Stomach smooth muscle (tissue), 2 donors: Measurements from ENCODE around the gene LRRC15.

Source experiments
- H3K27ac ChIP-seq: one replicate; pipeline ENCODE4 v1.7.0; 2013; ENCODE audit warnings: mild to moderate bottlenecking, low read length, inconsistent platforms
- H3K27me3 ChIP-seq, 2 donors: one replicate each; pipeline ENCODE4 v1.7.0; 2013; ENCODE audit warnings: low read length in 2 of 2; ENCODE audit not compliant: insufficient read depth in 2 of 2, control insufficient read depth in 1 of 2
- H3K36me3 ChIP-seq, 2 donors: one replicate each; pipeline ENCODE4 v1.7.0; 2013; ENCODE audit warnings: low read length in 2 of 2; ENCODE audit not compliant: control insufficient read depth in 2 of 2, insufficient read depth in 2 of 2
- H3K4me1 ChIP-seq: one replicate; pipeline ENCODE4 v1.7.0; 2013; ENCODE audit warnings: low read length; ENCODE audit not compliant: control insufficient read depth, insufficient read depth
- H3K4me3 ChIP-seq, 2 donors: one replicate each; pipeline ENCODE4 v1.7.0; 2013; ENCODE audit warnings: low read length in 2 of 2
- H3K9ac ChIP-seq, 2 donors: one replicate each; pipeline ENCODE4 v1.7.0; 2013; ENCODE audit warnings: low read length in 2 of 2, mild to moderate bottlenecking in 1 of 2
- H3K9me3 ChIP-seq, 2 donors: one replicate each; pipeline ENCODE4 v1.7.0; 2013; ENCODE audit warnings: low read length in 2 of 2; ENCODE audit not compliant: control insufficient read depth in 2 of 2
- donor health status: healthy.
- donor health status: Pancreatic carcinoma.

Gene LRRC15

DNA sequence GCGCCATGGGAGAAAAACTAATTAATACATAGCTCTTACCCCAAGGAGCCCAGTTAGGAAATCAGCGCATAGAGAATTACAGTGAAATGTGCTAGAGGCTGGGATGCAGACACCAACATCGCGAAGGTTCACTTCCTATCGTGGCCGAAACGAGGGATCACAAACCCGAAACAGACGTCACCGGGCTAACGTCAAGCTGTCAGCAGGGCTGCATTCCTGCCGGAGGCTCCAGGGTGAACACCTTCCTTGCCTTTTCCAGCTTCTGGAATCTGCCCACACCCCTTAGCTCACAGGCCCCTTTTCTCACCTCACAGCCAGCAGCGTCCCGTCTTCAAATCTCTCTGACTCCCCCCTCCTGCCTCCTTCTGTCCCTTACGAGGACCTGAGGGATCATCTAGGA lies 16.5 kb upstream of the LRRC15 start:
- Histone ChIP-seq H3K4me1 (no peaks in the 10 kb centered on the region), H3K9me3 (peaks cover 3 to 4% of the 10 kb centered on the region in 2 donors), H3K27ac (no peak overlapping the region), H3K27me3 (peaks cover 0 to 5% of the 10 kb centered on the region in 2 donors), H3K36me3 (no peaks in the 10 kb centered on the region), H3K9ac (no peak overlapping the region), H3K4me3 (no peak overlapping the region)

DNA sequence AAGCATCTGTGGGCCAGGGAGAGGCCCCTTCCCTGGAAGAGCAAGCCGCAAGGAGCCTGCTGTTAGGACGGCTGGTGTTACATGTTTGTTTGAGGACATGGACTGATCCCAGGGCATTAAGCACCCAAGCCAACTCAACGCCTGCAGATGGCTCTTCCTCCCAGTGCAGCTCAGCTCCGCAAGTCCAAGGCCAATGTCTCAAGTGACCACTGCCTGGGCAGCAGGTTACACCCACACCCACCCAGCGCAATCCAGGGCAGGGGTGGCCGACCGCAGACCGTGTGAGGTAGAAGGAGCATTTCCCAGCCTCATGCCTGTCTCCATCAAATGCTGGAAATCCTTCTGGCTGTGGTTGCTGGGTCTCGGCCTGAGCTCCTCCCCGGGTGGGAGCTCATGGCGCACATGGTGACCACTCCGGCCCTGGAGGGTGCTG lies 15.0 kb upstream of the LRRC15 start:
- no peak overlapping the region for H3K27ac ChIP-seq
- no peak overlapping the region for H3K4me3 ChIP-seq
- H3K4me1 ChIP-seq, result no peaks in the 10 kb centered on the region
- no peaks in the 10 kb centered on the region for H3K36me3 ChIP-seq
- no peak overlapping the region for H3K9ac ChIP-seq
- H3K9me3 ChIP-seq, result no peaks in the 10 kb centered on the region
- peaks cover 0 to 10% of the 10 kb centered on the region in 2 donors for H3K27me3 ChIP-seq

DNA sequence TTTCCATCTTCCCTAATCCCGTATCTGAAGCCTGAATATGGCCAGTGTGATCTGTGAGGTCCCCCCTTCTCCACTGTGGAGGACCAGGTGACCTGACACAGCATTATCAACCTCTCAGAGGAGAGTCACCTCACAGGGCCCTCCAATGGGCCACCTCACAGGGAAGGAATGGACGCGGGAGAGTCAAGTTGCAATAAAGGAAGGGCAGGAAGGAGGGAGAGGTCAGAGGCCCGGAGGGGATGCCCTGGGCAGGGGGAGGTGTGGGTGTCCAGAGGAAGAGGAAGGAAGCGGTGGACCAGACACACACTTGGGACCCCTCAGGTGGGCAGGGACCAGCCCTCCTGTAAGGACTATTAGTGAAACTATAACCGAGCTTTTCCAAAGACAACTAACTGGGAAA lies 14.6 kb upstream of the LRRC15 start:
- no peak overlapping the region for H3K27ac ChIP-seq
- no peaks in the 10 kb centered on the region for H3K36me3 ChIP-seq
- peaks cover 0 to 10% of the 10 kb centered on the region in 2 donors for H3K27me3 ChIP-seq
- no peaks in the 10 kb centered on the region for H3K4me1 ChIP-seq
- H3K4me3 ChIP-seq, result no peak overlapping the region
- H3K9me3 ChIP-seq, result no peaks in the 10 kb centered on the region
- H3K9ac ChIP-seq, result no peak overlapping the region

DNA sequence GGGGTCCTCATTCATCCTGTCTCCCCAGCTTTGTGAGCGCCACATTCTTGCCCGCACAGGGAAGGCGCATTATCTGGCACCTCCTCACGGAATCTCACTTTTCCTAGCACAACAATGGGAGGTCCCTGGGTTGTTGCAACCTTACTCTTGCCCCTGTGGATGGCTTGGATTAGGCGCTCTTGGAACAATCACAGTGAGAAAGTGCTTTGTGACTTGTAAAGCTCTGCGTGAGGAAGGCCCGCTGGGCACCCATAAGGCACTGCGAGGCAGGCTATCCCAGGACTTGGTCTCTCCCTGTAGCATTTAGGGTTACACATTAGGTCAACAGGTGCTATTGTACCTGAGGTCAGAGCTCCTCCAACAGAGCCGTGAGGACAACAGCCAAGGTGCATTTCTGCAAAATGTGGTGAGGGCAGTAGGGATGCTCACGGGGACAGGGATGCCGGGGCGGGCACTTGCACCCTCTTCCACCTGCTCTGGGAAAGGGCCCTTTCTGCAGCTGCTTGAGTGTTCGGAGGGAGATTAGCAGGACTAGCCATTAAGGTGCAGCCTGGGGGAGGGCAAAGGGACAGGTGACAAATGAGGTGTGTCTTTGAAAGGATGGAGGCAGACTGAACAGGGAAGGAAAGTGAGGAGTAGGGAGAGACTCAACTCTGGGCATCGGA lies 13.9 kb upstream of the LRRC15 start:
- no peak overlapping the region for H3K27ac ChIP-seq
- peaks cover 0 to 10% of the 10 kb centered on the region in 2 donors for H3K27me3 ChIP-seq
- no peaks in the 10 kb centered on the region for H3K4me1 ChIP-seq
- H3K9me3 ChIP-seq, result no peaks in the 10 kb centered on the region
- H3K36me3 ChIP-seq, result no peaks in the 10 kb centered on the region
- no peak overlapping the region for H3K4me3 ChIP-seq
- H3K9ac ChIP-seq, result no peak overlapping the region

DNA sequence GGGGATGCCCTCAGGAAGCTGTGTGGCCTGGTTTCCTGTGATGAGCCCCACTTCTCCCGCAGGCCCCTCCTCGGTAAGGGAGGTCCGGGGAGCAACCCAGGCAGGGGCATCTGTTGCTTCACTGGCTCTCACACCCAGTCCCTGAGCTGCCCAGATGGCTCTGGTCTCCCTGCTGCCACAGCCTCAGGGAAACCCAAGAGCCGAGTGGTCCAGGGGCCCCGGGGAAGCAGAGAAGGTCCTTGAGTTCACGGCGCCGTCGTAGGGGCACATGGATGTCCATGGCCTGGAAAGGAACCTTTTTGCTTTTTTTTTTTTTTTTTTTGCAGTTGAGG lies 13.3 kb upstream of the LRRC15 start:
- no peak overlapping the region for H3K9ac ChIP-seq
- H3K27ac ChIP-seq, result no peak overlapping the region
- H3K4me3 ChIP-seq, result no peak overlapping the region
- H3K27me3 ChIP-seq, result peaks cover 0 to 10% of the 10 kb centered on the region in 2 donors
- no peaks in the 10 kb centered on the region for H3K4me1 ChIP-seq
- no peaks in the 10 kb centered on the region for H3K9me3 ChIP-seq
- no peaks in the 10 kb centered on the region for H3K36me3 ChIP-seq

DNA sequence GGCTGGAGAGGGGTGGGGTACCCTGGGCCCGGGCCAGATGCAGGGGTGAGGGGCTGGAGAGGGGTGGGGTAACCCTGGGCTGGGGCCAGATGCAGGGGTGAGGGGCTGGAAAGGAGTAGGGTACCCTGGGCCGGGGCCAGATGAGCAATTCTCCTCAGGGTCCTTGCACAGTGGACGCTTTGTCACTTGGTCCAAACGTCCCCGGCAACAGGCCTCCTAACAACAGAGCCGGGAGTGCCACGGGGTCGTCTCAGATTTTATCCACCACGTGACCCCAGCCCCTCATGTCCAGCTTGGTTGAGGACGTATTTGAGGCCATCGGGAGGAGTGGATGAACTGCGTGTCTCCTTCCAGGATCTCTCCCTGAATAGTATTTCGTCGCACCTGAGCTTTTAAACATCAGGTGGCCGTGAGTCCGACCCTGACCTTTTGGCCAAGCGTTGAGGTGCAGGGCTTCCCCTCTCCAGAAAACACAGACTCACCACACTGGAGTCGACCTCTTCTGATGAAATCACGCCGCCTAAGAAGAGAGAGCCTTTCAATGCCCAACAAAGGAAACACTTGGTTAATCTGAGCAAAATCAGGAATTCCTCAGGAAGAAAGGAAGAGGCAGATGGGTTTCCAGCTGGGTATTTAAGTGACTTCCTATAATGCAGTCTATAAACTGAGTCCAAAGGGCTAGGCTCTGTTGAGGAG lies 12.8 kb upstream of the LRRC15 start:
- Histone ChIP-seq H3K9me3 (no peaks in the 10 kb centered on the region), H3K36me3 (no peaks in the 10 kb centered on the region), H3K4me3 (no peak overlapping the region), H3K9ac (no peak overlapping the region), H3K27ac (no peak overlapping the region), H3K27me3 (peaks cover 0 to 7% of the 10 kb centered on the region in 2 donors), H3K4me1 (no peaks in the 10 kb centered on the region)

DNA sequence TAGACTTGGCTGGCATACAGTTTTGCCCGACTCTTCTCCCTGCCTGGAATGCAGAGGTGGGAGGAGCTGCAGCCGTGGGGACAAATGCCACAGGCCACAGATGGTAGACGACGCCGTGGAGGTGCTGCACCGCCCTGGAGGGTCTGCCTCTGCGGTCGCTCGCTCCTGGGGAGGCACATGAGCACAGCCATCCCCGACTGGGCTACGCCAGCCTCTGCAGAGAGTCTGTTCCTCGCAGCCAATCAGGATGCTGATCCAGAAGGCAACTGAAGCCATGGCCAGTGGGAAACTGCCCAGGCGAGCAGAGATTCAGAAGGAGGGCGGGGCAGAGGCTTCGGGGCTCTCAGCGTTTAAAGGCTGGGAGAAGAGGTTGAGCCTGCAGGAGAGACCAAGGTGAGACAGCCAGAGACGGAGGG lies 11.9 kb upstream of the LRRC15 start:
- no peaks in the 10 kb centered on the region for H3K36me3 ChIP-seq
- H3K27ac ChIP-seq, result no peak overlapping the region
- peaks cover 0 to 6% of the 10 kb centered on the region in 2 donors for H3K27me3 ChIP-seq
- no peak overlapping the region for H3K4me3 ChIP-seq
- no peak overlapping the region for H3K9ac ChIP-seq
- H3K9me3 ChIP-seq, result no peaks in the 10 kb centered on the region
- no peaks in the 10 kb centered on the region for H3K4me1 ChIP-seq

DNA sequence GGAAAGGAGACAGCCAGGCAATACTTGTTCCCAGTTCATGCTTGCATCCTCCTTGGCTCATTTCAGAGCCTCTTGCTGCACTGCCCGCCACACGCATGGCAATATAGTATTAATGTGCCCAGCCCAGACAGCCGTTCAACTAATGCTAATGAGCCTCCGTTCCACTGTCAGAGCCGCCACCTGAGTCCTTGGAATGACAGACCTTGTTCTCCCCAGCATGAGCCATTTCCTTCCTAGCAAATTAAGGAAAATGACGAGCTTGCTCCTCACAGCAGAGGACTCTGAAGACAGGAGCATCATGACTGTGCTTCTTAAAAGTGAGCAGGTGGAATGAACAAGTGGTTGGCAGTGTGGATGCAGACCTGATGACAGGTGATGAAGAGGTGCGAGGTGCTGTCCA lies 10.8 kb upstream of the LRRC15 start:
- Histone ChIP-seq H3K36me3 (no peaks in the 10 kb centered on the region), H3K27ac (no peak overlapping the region), H3K27me3 (peaks cover 6 to 9% of the 10 kb centered on the region in 2 donors), H3K4me3 (no peak overlapping the region), H3K4me1 (no peaks in the 10 kb centered on the region), H3K9me3 (no peaks in the 10 kb centered on the region), H3K9ac (no peak overlapping the region)

DNA sequence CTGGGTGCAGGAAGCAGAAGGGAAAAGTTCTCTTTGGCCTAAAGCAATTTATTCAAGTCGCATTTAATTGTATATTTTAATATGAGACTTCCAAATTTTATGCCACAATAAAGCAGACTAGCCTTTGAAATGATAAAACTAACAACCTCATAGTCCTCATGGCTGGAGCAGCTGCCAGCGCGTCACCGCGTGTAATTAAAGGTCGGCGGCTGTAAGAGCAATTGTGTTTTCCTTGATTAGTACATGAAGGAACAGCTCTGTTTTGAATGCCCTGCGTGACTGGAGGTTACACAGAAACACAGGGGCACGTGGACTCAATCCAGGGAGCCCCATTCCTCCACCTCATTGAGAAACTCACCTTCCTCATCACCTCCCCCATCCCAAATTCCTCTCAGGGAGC lies 10.1 kb upstream of the LRRC15 start:
- H3K27me3 ChIP-seq, result peaks cover 6 to 9% of the 10 kb centered on the region in 2 donors
- H3K4me1 ChIP-seq, result no peaks in the 10 kb centered on the region
- H3K27ac ChIP-seq, result no peak overlapping the region
- no peaks in the 10 kb centered on the region for H3K9me3 ChIP-seq
- no peak overlapping the region for H3K9ac ChIP-seq
- no peaks in the 10 kb centered on the region for H3K36me3 ChIP-seq
- H3K4me3 ChIP-seq, result no peak overlapping the region

DNA sequence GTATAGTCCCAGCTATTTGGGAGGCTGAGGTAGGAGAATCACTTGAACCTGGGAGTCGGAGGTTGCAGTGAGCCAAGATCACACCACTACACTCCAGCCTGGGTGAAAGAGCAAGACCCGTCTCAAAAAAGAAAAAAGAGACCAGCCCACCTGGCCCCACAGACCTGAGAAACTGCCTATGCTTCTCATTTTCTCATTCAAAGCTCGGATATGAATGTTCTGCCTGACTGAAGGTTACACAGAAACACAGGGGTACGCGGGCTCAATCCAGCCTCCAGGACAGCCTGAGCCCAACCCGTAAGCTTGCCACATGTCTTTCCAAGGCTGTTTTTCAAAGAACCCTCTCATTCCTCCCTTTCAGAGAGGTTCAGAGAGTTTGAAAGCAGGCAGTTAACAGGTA lies 9.7 kb upstream of the LRRC15 start:
- no peak overlapping the region for H3K4me3 ChIP-seq
- peaks cover 6 to 9% of the 10 kb centered on the region in 2 donors for H3K27me3 ChIP-seq

DNA sequence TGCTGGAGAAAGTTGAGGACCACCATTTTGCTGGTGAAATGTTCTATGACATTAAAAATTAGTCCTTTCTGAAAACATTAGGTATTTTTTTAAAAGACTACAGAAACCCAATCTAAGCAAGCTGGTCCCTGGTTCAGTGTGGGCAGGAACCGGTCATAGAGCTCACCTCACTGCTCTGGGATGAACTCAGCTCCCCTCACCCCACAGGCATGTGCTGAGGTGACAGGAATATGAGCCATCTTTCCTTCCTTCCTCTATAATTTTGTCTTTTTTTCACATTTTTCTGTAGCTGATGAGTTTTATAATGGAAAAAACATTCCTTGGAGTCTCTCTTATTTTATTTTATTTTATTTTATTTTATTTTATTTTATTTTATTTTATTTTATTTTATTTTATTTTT lies 8.2 kb upstream of the LRRC15 start:
- Histone ChIP-seq H3K36me3 (no peaks in the 10 kb centered on the region), H3K27ac (no peak overlapping the region), H3K9me3 (no peaks in the 10 kb centered on the region), H3K9ac (no peak overlapping the region), H3K4me3 (no peak overlapping the region), H3K4me1 (no peaks in the 10 kb centered on the region), H3K27me3 (peaks cover 6 to 9% of the 10 kb centered on the region in 2 donors)

More for the DNA sequence above, 9.7 kb upstream of the LRRC15 start:
- no peak overlapping the region for H3K9ac ChIP-seq
- H3K9me3 ChIP-seq, result no peaks in the 10 kb centered on the region
- H3K36me3 ChIP-seq, result no peaks in the 10 kb centered on the region
- H3K4me1 ChIP-seq, result no peaks in the 10 kb centered on the region
- no peak overlapping the region for H3K27ac ChIP-seq
